Activated CD4-positive, CD25-positive, alpha-beta regulatory T cell treated with anti-CD3 and anti-CD28 coated beads, Interleukin-2, amount 50 U/mL, for 72 hours (primary cell): ENCODE results near the gene CST3.
A peak's percentile ranks its signal among the peaks of the same experiment; 100 is the strongest.
"Not testable (repeated sequence)": the region's sequence is repeated elsewhere in the genome, so short reads cannot be mapped to it uniquely, and the experiment has no call there.

Experiments used
- DNase-seq: peaks from one replicate; pipeline ENCODE4 v3.0.0; 2021

Gene CST3

GRCh38 chr20:23625236-23625964 is 12.4 kb downstream of the CST3 start:
- no peak for DNase-seq

DNA sequence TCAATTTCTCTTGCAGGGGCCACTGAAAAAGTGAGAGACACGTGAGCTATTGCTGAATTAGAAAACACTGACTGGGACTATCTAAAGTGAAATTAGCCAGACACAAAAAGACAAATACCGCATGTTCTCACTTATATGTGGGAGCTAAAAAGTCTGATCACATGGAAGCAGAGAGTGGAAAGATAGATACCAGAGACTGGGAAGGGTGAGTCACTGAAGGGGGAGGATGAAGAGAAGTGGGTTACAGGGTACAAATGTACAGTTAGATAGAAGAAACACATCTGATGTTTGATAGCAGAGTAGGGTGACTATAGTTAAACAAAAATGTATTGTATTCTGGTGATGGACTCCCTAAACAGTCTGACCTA is 13.4 kb downstream of the CST3 start:
- DNase-seq = no peak

- DNase-seq = no peak
These were observed 14.0 kb downstream of the CST3 start for GRCh38 chr20:23623666-23624323.

GRCh38 chr20:23622839-23623343 is 14.9 kb downstream of the CST3 start:
- DNase-seq = no peak

GRCh38 chr20:23622401-23622800 is 15.4 kb downstream of the CST3 start:
- DNase-seq = not testable (repeated sequence)

- not testable (repeated sequence) for DNase-seq
These were observed 16.9 kb downstream of the CST3 start for GRCh38 chr20:23620670-23621386.

GRCh38 chr20:23614163-23614562 is 23.6 kb downstream of the CST3 start:
- DNase-seq = no peak

- no peak for DNase-seq
These were observed 24.1 kb downstream of the CST3 start for GRCh38 chr20:23613676-23614075.

DNA sequence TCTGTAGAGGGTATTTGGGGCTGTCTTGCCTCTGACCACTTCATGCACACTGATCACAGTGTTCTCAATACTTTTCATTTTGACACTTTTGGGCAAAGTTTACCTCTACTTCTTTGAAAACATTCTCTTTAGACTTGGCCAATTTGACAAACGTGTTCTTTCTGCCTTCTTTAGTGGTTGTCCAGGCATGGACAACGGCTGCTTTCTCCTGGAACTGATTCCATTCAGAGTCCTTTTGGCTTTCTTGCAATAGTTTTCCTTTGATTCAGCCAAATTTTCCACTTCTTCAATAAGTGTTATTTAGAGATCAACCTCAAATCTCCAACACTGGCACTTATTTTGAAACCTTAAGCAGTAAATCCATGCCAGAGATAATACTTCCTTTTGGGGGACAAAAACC is 25.4 kb downstream of the CST3 start:
- no peak for DNase-seq

DNA sequence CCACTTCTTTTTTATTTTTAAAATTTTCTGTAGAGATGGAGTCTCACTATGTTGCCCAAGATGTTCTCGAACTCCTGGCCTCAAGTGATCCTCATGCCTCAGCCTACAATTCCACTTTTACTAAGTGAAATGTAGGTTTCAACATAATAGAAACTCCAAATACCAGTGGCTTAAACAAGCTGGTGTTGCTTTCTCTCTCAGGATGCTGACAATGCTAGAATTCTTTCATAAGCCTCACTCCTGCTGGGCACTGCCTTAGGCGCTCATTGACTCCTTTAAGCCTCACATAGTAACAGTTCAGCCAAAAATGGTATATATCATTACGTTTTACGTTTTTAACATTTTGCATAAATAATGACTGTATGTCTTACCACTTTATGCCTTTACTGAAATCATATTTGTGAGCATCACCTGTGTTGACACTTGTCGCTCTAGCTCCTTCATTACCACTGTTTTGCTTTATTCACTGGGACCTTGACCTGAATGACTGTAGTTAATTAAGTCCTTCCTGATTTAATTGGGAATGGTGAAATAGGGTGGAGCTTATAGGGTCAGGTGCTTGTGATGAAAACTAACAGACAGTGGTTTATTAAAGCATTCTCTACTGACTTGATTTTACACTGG is 28.2 kb downstream of the CST3 start:
- DNase-seq = no peak

DNA sequence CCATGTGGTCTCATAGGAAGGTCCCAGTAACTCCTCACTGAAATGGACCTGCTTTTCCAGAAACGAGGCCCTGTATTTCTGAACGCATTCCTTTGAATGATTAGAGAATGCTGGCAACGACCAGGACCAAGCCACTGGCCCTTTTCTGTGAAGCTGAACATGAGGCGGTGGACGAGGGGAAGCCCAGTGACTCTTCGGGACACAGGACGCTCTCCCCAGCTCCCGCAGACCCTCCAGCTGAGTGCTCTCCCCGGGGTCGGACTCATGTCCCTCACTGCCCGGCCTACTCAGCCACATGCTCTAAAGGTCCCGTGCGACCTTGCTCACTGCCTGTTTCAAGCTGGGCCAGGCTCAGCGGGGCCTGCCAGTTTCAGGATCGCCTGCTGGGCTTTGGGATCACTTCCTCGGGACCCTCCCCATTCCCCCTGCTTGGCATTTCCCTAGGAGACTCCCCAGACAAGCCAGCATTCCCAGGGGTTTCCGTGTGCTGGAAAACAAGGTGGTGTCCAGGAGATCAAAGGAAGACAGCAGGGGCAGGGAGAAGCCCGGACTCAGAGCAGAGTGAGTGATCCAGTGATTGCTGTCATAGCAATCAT is 29.4 kb downstream of the CST3 start:
- DNase-seq = no peak

DNA sequence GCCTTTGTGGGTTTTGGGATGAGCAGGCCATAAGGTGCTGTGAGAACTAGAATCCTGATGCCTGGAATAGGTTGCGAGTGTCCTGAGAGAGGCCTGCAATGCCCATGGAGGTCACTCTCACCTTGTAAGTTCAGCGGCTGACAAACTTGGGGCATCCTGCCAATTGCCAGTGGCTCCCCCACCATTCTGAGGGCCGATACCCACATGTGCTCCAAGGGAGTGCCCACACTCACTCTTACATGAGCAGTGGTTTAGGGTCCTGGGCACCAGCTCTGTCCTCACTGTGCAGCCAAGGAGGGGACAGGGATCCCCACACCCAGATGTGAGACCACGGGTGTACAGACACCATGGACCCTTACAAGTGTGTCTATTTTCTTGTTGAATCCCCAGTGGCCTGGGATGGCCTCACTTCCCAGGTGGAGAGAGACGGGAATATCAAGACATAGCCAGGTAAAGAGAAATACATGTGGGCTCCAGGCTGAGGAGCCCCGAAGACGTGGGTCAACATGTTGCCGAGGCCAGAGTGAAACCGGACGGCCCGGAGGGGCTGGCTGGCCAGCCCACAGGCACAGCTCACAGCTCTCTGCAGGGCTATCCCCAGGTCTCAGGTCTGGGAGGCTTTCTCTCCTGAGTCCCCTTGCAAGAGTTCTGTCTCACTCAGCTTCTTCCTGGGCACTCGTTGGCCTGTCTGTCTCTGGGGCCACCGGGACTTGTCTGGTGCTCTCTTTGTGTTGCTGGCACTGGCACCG is 30.1 kb downstream of the CST3 start:
- DNase-seq = no peak

DNA sequence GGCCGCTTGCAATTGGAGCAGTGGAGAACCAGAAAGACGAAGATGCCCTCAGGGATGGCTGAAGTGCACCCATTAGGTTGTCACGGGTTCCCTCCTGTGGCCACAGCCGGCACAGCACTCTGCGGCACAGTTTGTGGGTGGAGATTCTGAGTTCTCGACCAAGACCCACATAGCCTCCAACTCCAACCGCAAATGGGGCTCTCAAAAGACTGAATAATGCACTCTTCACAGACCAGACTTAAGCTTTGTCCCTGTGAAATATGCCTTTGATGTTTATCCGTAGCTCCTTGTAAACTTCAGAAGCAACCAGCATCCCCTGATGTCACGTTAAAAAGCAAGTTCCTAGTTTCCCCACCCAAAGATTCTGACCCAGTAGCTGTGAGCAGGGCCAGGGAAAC is 31.1 kb downstream of the CST3 start:
- DNase-seq = peak; percentile 63

GRCh38 chr20:23605867-23606651 is 31.7 kb downstream of the CST3 start, which contains the start of gene CST9:
CST9 (minus strand) TSS chr20:23605917; CDS start chr20:23605864, 53 bp downstream.
- no peak for DNase-seq

GRCh38 chr20:23604306-23604705 is 33.4 kb downstream of the CST3 start:
- no peak for DNase-seq

DNA sequence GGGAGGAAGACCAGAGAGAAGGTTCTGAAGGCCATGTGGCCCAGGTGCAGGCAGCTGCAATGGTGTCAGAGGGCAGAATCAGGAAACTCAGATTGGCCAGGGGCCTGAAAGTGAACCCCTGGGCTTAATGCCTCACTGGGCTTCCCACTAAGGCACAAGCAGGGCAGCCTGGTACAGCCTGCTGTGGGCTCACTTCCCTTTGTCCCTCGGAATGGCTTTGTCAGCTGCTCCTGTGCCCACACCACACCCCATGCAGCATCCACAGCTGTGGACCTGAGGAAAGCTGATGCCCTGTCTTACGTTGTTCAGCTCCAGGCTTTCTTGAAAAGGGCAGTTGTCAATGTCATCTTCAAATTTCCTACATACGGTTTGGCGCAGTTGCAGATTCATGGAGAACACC is 34.4 kb downstream of the CST3 start:
- no peak for DNase-seq

DNA sequence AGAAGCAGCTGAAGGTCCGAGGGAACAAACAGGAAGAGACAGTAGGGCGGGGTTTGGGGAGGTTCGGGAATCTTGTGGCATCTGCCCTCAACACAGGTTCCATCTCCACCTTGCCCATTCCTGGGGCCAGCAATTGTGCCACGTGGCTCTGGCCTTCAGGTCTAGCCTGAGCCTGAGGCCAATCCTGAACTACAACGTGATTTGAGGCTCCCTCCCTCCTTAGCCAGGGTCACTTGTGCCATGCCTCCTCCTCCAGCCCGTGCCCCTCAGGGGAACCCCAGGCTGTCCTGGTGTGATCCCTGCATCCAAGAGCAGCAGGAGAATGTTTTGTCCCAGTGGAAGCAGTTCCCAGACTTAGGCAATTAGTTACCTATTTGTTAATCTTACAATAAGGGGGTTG is 35.1 kb downstream of the CST3 start:
- DNase-seq = no peak

GRCh38 chr20:23602241-23602640 is 35.5 kb downstream of the CST3 start:
- no peak for DNase-seq

- DNase-seq = no peak
These were observed 36.0 kb downstream of the CST3 start for GRCh38 chr20:23601715-23602114.

DNA sequence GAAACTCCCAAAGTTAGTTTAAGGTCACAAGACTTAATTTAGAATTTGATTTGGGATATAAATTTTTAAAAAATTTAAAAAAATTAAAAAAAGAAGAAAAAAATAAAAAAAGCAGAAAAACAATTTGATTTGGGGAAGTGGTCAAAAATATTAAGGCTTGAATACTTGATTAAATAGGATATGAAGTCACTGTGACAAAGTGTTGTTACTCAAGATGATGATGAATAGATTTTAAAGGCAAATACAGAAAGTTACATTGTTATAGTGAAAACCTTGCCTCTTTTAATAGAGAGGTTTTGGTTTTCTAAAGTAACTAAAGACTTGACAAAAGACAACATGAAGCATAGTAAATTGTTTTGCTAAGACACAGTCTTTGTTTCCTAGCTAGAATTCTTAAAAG is 39.3 kb downstream of the CST3 start:
- no peak for DNase-seq

DNA sequence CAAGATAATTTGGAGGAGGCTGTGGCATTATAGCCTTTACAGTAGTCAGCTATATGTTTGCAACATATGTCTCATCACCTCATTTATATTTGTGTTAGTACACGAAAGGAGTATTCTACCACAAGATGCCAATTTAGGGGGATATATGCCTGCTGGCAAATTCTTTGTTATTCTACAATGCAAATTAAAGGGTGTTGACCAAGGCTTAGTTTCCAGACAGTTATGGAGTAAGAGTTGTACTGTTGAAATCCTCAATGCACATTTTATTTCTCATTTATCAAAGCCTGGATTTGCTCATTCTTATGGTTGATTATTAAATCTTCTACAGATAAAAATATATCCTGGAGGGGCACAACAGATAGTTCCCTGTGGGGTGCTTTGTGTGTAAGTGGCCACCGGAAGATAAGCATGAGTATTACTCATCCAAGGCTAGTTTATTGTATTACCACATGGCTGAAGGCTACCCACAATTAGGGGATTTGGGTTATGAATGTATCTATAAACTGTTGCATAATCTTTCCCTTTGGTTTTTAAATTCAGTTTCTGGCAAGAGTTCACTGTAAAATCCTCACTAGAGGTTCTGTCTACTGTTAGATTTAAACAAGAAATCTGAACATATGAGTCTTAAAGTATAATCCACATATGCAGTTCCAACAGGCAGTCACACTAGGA is 41.0 kb downstream of the CST3 start:
- no peak for DNase-seq
